CD4-positive, alpha-beta T cell treated with Interleukin-6 at 100 ng/mL for 8 hours (primary cell): ENCODE data around the gene PDE6A.

ENCODE experiments used
- DNase-seq: peaks from one replicate; pipeline ENCODE4 v3.0.0-alpha.2; 2020; ENCODE audit warnings: mixed read lengths, low spot score

PDE6A gene

DNA sequence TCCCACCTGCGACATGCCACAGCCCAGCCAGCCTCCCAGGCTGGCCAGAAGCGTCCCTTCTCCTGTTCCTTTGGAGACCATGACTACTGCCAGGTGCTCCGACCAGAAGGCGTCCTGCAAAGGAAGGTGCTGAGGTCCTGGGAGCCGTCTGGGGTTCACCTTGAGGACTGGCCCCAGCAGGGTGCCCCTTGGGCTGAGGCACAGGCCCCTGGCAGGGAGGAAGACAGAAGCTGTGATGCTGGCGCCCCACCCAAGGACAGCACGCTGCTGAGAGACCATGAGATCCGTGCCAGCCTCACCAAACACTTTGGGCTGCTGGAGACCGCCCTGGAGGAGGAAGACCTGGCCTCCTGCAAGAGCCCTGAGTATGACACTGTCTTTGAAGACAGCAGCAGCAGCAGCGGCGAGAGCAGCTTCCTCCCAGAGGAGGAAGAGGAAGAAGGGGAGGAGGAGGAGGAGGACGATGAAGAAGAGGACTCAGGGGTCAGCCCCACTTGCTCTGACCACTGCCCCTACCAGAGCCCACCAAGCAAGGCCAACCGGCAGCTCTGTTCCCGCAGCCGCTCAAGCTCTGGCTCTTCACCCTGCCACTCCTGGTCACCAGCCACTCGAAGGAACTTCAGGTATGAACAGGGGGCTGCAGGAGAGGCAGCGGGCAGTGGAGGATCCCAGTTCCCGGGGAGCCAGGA lies 108.0 kb downstream of the PDE6A start:
- DNase-seq, result no peak

- peak; percentile 51 for DNase-seq
These were observed 110.2 kb downstream of the PDE6A start for GRCh38 chr5:149834246-149834855.

- no peak for DNase-seq
These were observed 111.3 kb downstream of the PDE6A start for GRCh38 chr5:149833116-149833827.

- DNase-seq, result no peak
These were observed 112.0 kb downstream of the PDE6A start for GRCh38 chr5:149832636-149833035.

GRCh38 chr5:149831492-149831891 lies 113.1 kb downstream of the PDE6A start:
- DNase-seq, result no peak

DNA sequence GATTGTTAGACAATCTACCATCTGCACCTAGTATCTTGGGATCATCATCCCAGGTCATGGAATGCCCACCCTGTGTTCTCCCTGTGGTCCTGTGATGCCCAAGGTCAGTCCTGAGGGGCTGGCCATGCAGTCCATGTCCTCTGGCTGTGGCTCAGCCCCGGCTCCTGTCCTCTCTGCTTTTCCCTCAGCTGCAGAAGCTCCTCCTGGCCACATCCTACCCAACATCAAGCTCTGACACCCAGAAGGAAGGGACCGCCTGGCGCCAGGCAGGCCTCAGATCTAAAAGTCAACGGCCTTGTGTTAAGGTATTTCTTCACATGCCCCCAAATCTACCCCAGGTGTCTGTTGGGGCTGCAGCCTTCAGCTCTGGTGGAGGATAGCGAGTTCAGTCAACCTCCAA lies 114.0 kb downstream of the PDE6A start:
- no peak for DNase-seq

DNA sequence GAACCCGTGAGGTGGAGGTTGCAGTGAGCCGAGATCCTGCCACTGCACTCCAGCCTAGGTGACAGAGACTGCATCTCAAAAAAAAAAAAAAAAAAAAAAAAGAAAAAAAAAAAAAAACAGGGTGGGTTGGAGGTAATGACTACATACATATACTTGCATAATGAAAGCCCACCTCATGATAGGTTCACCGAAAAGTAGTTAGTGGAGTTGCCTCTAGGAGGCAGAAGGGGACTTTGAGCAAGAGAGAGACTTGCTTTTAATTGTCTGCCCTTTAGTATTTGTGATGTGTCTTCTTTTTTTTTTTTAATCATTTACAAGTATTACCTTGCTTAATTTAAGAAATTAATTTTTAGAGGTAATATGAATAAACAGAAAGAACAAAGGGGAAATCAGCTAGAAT lies 114.6 kb downstream of the PDE6A start:
- no peak for DNase-seq

- DNase-seq, result peak; percentile 69
These were observed 116.2 kb downstream of the PDE6A start for GRCh38 chr5:149828161-149829011.

GRCh38 chr5:149827546-149827945 lies 117.0 kb downstream of the PDE6A start:
- no peak for DNase-seq

DNA sequence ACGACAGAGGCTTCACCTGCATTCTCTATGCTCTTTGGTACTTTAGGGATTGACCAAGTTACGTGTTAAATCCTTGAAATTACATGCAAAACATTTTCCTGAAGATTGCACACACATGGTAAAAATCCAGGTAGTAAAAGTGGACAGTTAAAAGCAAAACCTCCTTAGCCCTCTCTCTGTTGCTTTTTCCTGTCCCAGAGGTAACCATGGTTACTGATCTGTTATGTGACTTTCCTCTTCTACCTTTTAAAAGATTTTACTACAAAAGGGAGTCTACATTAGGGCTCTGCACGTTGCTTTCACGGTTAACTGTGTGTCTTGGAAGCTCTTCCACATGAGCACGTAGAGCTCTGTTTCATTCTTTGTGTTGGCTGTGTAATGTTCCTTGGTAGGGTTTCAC lies 117.5 kb downstream of the PDE6A start:
- DNase-seq, result no peak

- DNase-seq, result no peak
These were observed 118.0 kb downstream of the PDE6A start for GRCh38 chr5:149826574-149826973.

DNA sequence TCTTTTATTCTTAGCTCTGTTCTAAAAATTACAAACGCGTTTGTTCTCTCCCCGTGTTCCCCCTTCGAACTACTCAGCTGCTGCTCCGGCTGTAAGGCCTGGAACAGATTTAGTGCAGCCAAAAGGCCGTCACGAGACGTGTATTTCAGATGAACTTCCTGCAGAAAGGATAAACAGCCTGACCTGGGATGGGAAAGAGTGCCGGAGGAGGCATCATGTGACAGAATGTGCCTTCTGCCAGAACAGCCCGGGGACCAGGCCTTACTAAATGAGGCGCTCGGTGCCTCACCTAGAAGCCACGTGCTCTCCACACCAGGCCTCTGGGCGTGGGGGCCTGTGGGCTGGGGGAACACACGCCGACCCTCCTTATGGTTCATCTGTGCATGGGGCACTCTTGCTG lies 119.7 kb downstream of the PDE6A start:
- no peak for DNase-seq

- no peak for DNase-seq
These were observed 120.5 kb downstream of the PDE6A start for GRCh38 chr5:149824120-149824519.

GRCh38 chr5:149823375-149823774 lies 121.2 kb downstream of the PDE6A start:
- no peak for DNase-seq

DNA sequence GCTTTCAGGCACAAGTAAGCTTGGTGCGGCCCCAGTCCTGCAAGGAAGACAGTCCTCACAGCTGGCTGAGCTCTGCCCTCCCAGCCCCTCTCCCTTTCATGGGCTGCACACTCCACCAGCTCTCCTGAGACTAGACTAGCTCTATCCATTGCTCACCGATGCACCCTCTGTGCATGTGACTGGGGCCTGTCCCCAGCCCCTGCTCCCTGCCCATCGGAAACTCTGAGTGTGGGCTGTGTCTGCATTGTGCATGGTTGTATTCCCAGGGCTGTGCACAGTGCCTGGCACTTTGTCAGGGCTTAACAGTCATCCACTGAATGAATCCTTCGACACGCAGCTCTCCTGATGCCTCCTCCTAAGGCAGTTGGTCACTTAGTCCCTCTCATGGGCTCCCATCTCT lies 122.3 kb downstream of the PDE6A start:
- DNase-seq, result no peak

DNA sequence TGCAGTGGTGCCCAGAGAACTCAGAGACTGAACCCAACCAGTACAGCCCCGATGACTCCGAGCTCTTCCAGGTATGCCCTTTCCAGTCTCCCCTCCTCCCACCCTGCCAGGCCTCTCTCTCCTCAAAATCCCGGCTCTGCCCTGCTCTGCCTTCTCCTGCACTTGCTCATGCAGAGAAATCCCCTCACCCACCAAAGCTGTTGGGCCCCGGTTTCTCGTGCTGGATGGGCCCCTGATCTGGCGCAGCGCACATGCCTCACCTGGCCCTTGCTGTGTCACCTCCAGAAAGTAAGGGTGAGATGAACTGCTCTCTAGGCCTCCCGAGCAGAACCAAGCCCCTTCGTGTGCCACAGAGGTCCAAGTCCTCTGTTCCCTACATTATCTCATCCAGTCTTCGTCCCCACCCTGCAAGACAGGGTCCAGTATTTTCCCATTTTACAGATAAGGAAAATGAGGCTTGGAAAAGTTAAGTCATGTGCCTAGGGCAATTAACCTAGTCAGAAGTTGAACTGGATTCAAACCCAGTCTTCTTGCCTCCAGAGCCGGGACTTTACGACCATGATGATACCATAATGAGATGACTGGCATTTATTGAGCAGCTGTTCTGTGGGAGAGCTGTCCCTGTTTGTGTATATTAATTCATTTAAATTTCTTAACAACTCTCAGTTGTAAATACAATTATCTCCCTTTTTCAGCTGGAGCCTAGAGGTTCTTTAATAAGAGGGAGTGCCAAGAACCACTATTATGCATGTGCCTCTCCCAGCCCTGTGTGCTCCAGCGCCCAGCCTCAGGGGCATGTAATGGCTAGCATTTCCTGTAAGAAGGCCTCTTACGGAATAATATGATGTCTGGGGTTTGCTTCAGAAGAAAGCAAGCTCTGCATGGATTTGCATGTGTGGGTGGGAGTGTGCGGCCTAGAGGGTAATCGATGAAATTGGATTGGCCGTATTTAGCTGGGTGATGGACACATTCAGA lies 123.8 kb downstream of the PDE6A start:
- no peak for DNase-seq

GRCh38 chr5:149820012-149820411 lies 124.6 kb downstream of the PDE6A start:
- no peak for DNase-seq

GRCh38 chr5:149818116-149818515 lies 126.5 kb downstream of the PDE6A start:
- no peak for DNase-seq

DNA sequence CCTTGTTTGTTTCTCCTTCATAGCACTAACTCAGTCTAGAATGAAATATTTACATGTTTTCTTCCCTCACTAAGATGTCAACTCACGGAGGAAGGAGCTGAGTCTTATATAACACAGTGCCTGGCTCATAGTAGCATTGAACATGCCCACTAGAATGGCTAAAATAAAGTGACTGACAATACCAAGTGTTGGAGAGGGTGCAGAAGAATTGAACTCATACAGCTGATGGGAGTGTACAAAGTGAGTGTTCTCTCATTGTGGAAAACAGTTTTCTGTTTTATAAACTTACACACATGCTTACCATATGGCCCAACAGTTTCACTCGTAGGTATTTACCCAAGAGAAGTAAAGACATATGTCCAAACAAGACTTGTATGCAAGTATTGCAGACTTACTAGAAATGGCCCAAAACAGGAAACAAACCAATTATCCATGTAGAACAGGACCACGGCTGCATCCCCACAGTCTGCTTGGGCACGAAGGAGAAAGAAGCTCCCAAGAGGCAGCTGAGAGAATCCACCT lies 127.0 kb downstream of the PDE6A start:
- no peak for DNase-seq

GRCh38 chr5:149816661-149817060 lies 127.9 kb downstream of the PDE6A start:
- no peak for DNase-seq

DNA sequence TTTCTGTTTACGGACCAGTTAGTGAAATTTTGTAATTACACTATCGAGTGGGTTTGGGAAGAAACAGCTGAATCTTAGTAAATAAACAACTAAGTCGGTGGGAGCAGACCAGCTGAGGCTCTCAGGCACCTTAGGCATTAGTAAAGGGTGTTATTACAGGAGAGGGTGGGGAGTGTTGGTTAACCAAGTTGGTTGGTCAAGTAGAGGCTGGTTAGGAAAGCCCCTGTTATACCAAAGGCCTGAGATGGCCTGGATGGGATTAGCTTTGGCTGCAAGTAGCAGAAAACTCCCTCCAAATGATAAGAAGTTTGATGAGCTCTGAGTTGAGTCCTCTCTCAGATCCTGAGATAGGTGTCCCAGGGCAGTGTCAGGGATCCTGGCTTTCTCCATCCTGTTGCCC lies 133.1 kb downstream of the PDE6A start:
- DNase-seq, result no peak
